Erythroblast (primary cell): Measurements from ENCODE around the gene VCY1B.
"Not testable (repeated sequence)": the region's sequence is repeated elsewhere in the genome, so short reads cannot be mapped to it uniquely, and the experiment has no call there.

Source experiments
- DNase-seq, 2 experiments: peaks; one replicate each; lab custom pipeline; 2025; lab: John Stamatoyannopoulos, UW
- GATA1 ChIP-seq: IDR thresholded peaks from 2 replicates; pipeline ENCODE4 v1.6.1; 2011; ENCODE audit warnings: low read depth, mild to moderate bottlenecking, control low read depth, low read length, moderate library complexity
- POLR2A ChIP-seq: IDR thresholded peaks from 2 replicates; pipeline ENCODE4 v1.6.1; 2011; ENCODE audit warnings: mild to moderate bottlenecking, low read length

The VCY1B gene

GRCh38 chrY:14055927-14056326 is at the start of gene VCY1B:
TSS of gene VCY1B (plus strand) at chrY:14056227. CDS start at chrY:14056290, 63 bp downstream.
- not testable (repeated sequence) for DNase-seq

GRCh38 chrY:14011916-14012315 is 44.1 kb upstream of the VCY1B start:
- not testable (repeated sequence) for DNase-seq

- DNase-seq, result not testable (repeated sequence)
Observed at GRCh38 chrY:14030395-14030794, 25.6 kb upstream of the VCY1B start.

GRCh38 chrY:14085877-14086276 is 29.9 kb downstream of the VCY1B start:
- DNase-seq, result no peak
- TF ChIP-seq POLR2A (no peak), GATA1 (no peak)
